Karpas-422 (cell line): ENCODE measurements around the gene HIPK2. TPM values are rescaled to one million over a fixed set of nuclear protein-coding genes. Genes with fewer than 3 reads are reported as not detected.

ENCODE experiments used
- DNase-seq: peaks from one replicate; pipeline ENCODE4 v3.0.0-alpha.2; 2015
- H2AFZ ChIP-seq: fragments of 200-600 bp; sonication (generic); 2 replicates; pipeline ENCODE4 v1.6.1; 2014; ENCODE audit warnings: antibody characterized with exemption, low read length, mixed read lengths
- H3K27ac ChIP-seq: fragments of 200-600 bp; sonication (generic); 2 replicates; pipeline ENCODE4 v1.5.1; 2014; ENCODE audit warnings: mild to moderate bottlenecking, low read length, moderate library complexity
- H3K27me3 ChIP-seq: fragments of 200-600 bp; sonication (generic); 2 replicates; pipeline ENCODE4 v1.6.1; 2014; ENCODE audit warnings: low read length, mixed read lengths
- H3K36me3 ChIP-seq: fragments of 200-600 bp; sonication (generic); 2 replicates; pipeline ENCODE4 v1.6.1; 2014; ENCODE audit warnings: low read length, mixed read lengths; ENCODE audit not compliant: insufficient read depth
- H3K4me1 ChIP-seq: fragments of 200-600 bp; sonication (generic); 2 replicates; pipeline ENCODE4 v1.6.1; 2014; ENCODE audit warnings: mild to moderate bottlenecking, low read length, mixed read lengths
- H3K4me2 ChIP-seq: fragments of 200-600 bp; sonication (generic); 2 replicates; pipeline ENCODE4 v1.6.1; 2014; ENCODE audit warnings: low read length, low read depth, mild to moderate bottlenecking; ENCODE audit not compliant: poor library complexity, severe bottlenecking
- H3K4me3 ChIP-seq: fragments of 200-600 bp; sonication (generic); 2 replicates; pipeline ENCODE4 v1.5.1; 2014; ENCODE audit warnings: mild to moderate bottlenecking, antibody characterized with exemption, low read length, mixed read lengths
- H3K79me2 ChIP-seq: fragments of 200-600 bp; sonication (generic); 2 replicates; pipeline ENCODE4 v1.6.1; 2014; ENCODE audit warnings: mild to moderate bottlenecking, low read length, mixed read lengths
- H3K9ac ChIP-seq: fragments of 200-600 bp; sonication (generic); 2 replicates; pipeline ENCODE4 v1.6.0; 2014; ENCODE audit warnings: low read length
- H3K9me2 ChIP-seq: fragments of 200-600 bp; sonication (generic), shearing (Covaris generic); replicated peaks from 2 replicates; pipeline ENCODE4 v1.6.0; 2014; ENCODE audit warnings: mild to moderate bottlenecking, low read length, moderate library complexity; ENCODE audit not compliant: insufficient read depth
- H3K9me3 ChIP-seq: fragments of 300-700, 200-600 bp; sonication (generic); 2 replicates; pipeline ENCODE4 v1.6.1; 2014; ENCODE audit warnings: low read length, mixed read lengths
- H4K20me1 ChIP-seq: fragments of 200-600 bp; sonication (generic); 2 replicates; pipeline ENCODE4 v1.6.1; 2014; ENCODE audit warnings: mild to moderate bottlenecking, antibody characterized with exemption, low read length, low read depth; ENCODE audit not compliant: insufficient read depth
- total RNA-seq: library from RNA; depleted of rRNA; stranded (reverse); fragments of >200 nt; shearing (Covaris generic); gene quantifications from 2 replicates; pipeline ENCODE4 v1.2.3, GENCODE V29; 2014; ENCODE audit warnings: low replicate concordance

Gene HIPK2
- total RNA-seq, 1 experiment from 2014 or later, result not detected

GRCh38 chr7:139572704-139573385 lies 205.0 kb downstream of the HIPK2 start:
- no peak overlapping the region for H2AFZ ChIP-seq
- H3K9me3 ChIP-seq, result no peaks in the 10 kb centered on the region
- H3K9ac ChIP-seq, result no peak overlapping the region
- no peak overlapping the region for H3K27ac ChIP-seq
- H3K79me2 ChIP-seq, result no peaks in the 10 kb centered on the region
- no peaks in the 10 kb centered on the region for H3K9me2 ChIP-seq
- H3K4me2 ChIP-seq, result no peak overlapping the region
- no peak for DNase-seq
- H4K20me1 ChIP-seq, result no peaks in the 10 kb centered on the region
- no peaks in the 10 kb centered on the region for H3K4me1 ChIP-seq
- H3K36me3 ChIP-seq, result no peaks in the 10 kb centered on the region
- no peaks in the 10 kb centered on the region for H3K27me3 ChIP-seq
- no peak overlapping the region for H3K4me3 ChIP-seq

DNA sequence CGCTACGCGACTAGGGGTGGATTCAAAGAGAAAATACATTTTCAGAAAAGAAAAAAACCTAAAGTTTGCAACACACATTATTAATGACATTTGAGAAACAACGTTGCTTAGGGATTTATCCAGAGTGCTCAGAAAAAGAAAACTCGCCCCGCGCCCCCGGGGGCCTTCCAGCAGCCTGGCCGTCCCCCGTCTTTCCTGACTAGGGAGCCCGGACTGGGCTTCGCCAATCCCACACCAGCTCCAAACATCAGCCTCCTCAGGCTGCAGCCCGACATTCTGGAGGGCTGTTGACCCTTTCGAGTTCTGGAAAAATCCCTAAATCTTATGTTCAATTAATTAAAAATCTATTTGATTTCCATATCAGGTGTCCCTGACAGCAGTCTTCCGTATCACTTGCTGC lies 205.7 kb downstream of the HIPK2 start:
- Histone ChIP-seq H3K9me2 (no peaks in the 10 kb centered on the region), H4K20me1 (no peaks in the 10 kb centered on the region), H3K4me3 (no peak overlapping the region), H3K9ac (no peak overlapping the region), H3K27ac (no peak overlapping the region), H3K9me3 (no peaks in the 10 kb centered on the region), H3K79me2 (no peaks in the 10 kb centered on the region), H3K27me3 (no peaks in the 10 kb centered on the region), H3K4me2 (no peak overlapping the region), H2AFZ (no peak overlapping the region), H3K4me1 (no peaks in the 10 kb centered on the region), H3K36me3 (no peaks in the 10 kb centered on the region)
- no peak for DNase-seq

DNA sequence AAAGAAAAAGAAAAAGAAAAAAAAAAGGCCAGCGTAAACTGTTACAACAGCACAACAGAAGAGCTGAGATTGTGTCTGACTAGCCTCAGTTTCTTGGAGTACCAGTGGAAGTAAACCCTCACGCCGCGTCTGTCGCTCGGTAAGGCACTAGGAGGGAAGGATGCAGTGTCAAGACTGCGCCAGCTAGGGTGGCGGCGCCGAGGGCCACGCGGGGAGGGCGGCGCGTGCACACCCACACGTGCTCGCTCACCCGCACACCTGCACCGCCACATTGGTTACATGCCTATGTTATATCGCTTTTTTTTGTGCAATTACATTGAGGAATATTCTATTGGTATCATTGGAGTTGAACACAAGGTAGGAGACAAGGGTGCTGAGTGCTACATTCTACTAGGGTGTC lies 206.1 kb downstream of the HIPK2 start:
- Histone ChIP-seq H3K4me2 (no peak overlapping the region), H3K9me3 (no peaks in the 10 kb centered on the region), H3K9me2 (no peaks in the 10 kb centered on the region), H3K4me3 (no peak overlapping the region), H3K36me3 (no peaks in the 10 kb centered on the region), H3K4me1 (no peaks in the 10 kb centered on the region), H2AFZ (no peak overlapping the region), H3K27ac (no peak overlapping the region), H3K9ac (no peak overlapping the region), H4K20me1 (no peaks in the 10 kb centered on the region), H3K27me3 (no peaks in the 10 kb centered on the region), H3K79me2 (no peaks in the 10 kb centered on the region)
- no peak for DNase-seq

DNA sequence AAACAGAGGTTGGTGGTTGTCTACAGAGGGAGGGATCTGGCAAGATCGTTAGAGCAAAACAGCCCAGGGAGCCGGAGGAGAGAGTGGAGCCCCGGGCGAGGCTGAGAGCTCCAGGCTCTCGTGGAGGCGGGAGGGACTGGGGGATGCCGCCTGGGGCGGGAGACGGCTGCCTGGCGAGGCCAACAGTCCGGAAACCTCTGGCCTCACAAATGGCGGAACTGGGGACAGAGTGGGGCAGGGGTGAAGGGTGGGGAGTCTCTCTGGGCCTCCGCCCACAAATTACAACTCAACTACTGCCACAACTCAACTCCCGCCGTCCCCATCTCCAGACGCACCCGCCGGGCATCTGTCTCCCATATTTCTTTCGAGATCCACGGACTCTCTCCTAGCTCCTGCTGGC lies 206.6 kb downstream of the HIPK2 start:
- no peak overlapping the region for H2AFZ ChIP-seq
- no peak overlapping the region for H3K9ac ChIP-seq
- H4K20me1 ChIP-seq, result no peaks in the 10 kb centered on the region
- no peak overlapping the region for H3K4me3 ChIP-seq
- no peak overlapping the region for H3K4me2 ChIP-seq
- H3K9me3 ChIP-seq, result no peaks in the 10 kb centered on the region
- no peaks in the 10 kb centered on the region for H3K27me3 ChIP-seq
- no peak overlapping the region for H3K27ac ChIP-seq
- DNase-seq, result no peak
- no peaks in the 10 kb centered on the region for H3K4me1 ChIP-seq
- no peaks in the 10 kb centered on the region for H3K79me2 ChIP-seq
- no peaks in the 10 kb centered on the region for H3K36me3 ChIP-seq
- H3K9me2 ChIP-seq, result no peaks in the 10 kb centered on the region

- Histone ChIP-seq H3K36me3 (no peaks in the 10 kb centered on the region), H3K27me3 (no peaks in the 10 kb centered on the region), H3K9ac (no peak overlapping the region), H3K4me2 (no peak overlapping the region), H3K9me3 (no peaks in the 10 kb centered on the region), H3K9me2 (no peaks in the 10 kb centered on the region), H4K20me1 (no peaks in the 10 kb centered on the region), H3K4me1 (no peaks in the 10 kb centered on the region), H3K4me3 (no peak overlapping the region), H3K27ac (no peak overlapping the region), H3K79me2 (no peaks in the 10 kb centered on the region), H2AFZ (no peak overlapping the region)
- no peak for DNase-seq
Observed at GRCh38 chr7:139570626-139571025, 207.2 kb downstream of the HIPK2 start.

DNA sequence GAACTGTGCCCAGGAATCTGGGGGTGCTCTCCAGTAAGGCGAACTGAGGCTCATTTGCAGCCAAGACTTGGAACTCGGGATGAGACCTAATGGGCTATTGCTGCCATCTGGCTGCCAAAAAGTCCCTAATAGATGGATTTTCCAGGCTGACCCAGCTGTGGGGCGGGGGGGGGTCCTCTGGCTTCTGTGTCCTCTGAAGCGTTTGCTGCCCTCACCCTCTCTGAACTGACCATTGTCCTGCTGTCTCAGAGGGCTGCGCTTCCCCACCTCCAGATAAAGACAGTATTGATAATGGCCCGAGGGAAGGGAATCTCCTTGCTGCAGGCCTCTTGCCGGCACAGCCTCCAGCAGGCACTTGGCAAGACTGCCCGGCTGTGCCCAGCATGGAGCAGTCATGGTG lies 207.7 kb downstream of the HIPK2 start:
- no peak overlapping the region for H2AFZ ChIP-seq
- no peak overlapping the region for H3K9ac ChIP-seq
- H3K27ac ChIP-seq, result no peak overlapping the region
- no peaks in the 10 kb centered on the region for H3K36me3 ChIP-seq
- H3K79me2 ChIP-seq, result no peaks in the 10 kb centered on the region
- no peaks in the 10 kb centered on the region for H3K9me3 ChIP-seq
- no peaks in the 10 kb centered on the region for H3K9me2 ChIP-seq
- no peaks in the 10 kb centered on the region for H3K4me1 ChIP-seq
- no peak overlapping the region for H3K4me2 ChIP-seq
- H3K27me3 ChIP-seq, result no peaks in the 10 kb centered on the region
- H3K4me3 ChIP-seq, result no peak overlapping the region
- no peaks in the 10 kb centered on the region for H4K20me1 ChIP-seq
- no peak for DNase-seq

DNA sequence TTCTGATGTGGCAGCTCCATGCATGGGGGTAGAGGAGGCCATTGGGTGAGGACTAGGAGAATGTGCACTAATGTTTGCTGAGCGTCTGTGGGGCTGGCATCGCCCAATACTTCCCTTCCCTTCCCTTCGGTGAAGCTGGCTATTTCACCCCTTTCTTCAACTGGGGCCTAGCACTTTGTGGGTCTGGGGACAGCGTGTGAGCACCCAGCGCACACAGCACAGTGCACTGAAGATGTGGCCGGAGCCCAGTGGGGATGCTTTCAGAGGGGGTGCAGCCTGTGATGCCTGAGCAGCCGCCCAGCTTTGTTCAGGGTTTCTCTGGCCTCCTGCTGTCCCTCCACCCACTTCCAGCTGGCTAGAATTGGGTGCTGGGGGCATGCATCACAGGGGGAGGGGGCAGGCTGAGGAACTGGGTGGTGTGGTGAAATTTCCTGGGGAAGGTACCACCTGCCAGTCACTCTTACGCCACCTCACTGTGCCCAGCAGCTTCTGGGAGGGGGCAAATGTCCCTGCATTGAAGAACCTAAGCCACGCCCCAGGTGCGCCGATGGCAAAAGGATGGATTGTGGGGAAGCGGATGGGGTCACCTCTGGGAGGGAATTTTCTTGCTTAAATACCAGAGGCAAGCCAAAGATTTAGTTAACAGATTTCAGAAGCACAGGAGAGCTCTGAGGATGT lies 208.8 kb downstream of the HIPK2 start:
- no peak overlapping the region for H3K27ac ChIP-seq
- H3K4me1 ChIP-seq, result no peaks in the 10 kb centered on the region
- H3K79me2 ChIP-seq, result no peaks in the 10 kb centered on the region
- no peaks in the 10 kb centered on the region for H3K36me3 ChIP-seq
- H3K9me2 ChIP-seq, result no peaks in the 10 kb centered on the region
- no peak overlapping the region for H3K4me2 ChIP-seq
- no peaks in the 10 kb centered on the region for H3K9me3 ChIP-seq
- H3K9ac ChIP-seq, result no peak overlapping the region
- H2AFZ ChIP-seq, result no peak overlapping the region
- H3K27me3 ChIP-seq, result no peaks in the 10 kb centered on the region
- H3K4me3 ChIP-seq, result no peak overlapping the region
- H4K20me1 ChIP-seq, result no peaks in the 10 kb centered on the region
- no peak for DNase-seq

- H3K27me3 ChIP-seq, result no peaks in the 10 kb centered on the region
- no peak for DNase-seq
- no peak overlapping the region for H3K27ac ChIP-seq
- no peaks in the 10 kb centered on the region for H3K36me3 ChIP-seq
- H4K20me1 ChIP-seq, result no peaks in the 10 kb centered on the region
- no peaks in the 10 kb centered on the region for H3K9me3 ChIP-seq
- no peak overlapping the region for H2AFZ ChIP-seq
- H3K9ac ChIP-seq, result no peak overlapping the region
- no peak overlapping the region for H3K4me2 ChIP-seq
- H3K4me1 ChIP-seq, result no peaks in the 10 kb centered on the region
- H3K79me2 ChIP-seq, result no peaks in the 10 kb centered on the region
- H3K4me3 ChIP-seq, result no peak overlapping the region
- H3K9me2 ChIP-seq, result no peaks in the 10 kb centered on the region
Observed at GRCh38 chr7:139568346-139568675, 209.5 kb downstream of the HIPK2 start.
